ENCODE results near the gene SNRPB. TPM values are rescaled to one million over a fixed set of nuclear protein-coding genes. Genes with fewer than 3 reads are reported as not detected.

Gene SNRPB
- total RNA-seq, 1 experiment from 2014 or later = 462 TPM

DNA sequence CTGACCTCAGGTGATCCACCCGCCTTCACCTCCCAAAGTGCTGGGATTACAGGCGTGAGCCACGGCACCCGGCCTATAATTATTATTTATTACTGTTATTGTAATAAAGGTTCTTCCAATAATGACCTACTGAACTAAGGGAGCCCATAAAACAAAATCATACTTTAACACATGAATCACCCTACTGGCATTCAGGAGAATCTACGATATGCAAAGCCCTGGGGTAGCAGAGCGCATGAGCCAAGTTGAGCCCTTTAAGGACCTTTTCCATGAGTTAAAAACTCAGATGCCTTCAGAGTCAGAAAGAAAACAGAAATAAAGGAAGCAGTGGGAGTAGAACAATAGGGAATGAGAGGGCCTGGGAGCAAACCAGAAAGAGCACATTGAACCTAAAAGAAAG lies 41.5 kb downstream of the SNRPB start:
- DNase-seq (ENCODE audit: low read depth) = no peak

DNA sequence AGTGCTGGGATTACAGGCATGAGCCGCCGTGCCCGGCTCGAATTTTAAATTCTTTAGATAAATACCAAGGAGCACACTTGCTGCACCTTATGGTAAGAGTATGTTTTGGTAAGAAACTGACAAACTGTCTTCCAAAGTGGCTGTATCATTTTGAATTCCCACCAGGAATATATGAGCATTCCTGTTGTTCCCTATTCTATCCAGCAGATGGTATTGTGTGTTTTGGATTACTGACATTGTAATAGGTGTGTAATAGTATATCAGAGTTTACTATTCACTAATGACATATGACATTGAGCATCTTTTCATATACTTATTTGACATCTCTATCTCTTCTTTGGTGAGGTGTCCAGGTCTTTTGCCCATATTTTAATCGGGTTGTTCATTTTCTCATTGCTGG lies 49.3 kb downstream of the SNRPB start:
- DNase-seq (ENCODE audit: low read depth) = peak; percentile 5

DNA sequence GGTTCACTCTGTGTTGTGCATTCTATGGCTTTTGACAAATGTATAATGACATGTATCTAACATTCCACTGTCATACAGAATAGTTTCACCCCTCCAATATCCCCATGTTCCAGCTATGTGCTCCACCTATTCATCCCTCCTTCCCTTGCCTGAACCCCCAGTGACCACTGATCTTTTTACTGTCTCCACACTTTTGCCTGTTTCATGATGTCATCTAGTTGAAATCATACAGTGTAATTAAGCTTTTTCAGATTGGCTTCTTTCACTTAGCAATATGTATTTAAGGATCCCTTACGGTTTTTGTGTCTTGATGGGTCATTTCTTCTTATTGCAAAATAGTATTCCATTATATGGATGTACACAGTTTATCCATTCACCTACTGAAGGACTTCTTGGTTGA lies 50.1 kb downstream of the SNRPB start:
- DNase-seq (ENCODE audit: low read depth) = no peak

DNA sequence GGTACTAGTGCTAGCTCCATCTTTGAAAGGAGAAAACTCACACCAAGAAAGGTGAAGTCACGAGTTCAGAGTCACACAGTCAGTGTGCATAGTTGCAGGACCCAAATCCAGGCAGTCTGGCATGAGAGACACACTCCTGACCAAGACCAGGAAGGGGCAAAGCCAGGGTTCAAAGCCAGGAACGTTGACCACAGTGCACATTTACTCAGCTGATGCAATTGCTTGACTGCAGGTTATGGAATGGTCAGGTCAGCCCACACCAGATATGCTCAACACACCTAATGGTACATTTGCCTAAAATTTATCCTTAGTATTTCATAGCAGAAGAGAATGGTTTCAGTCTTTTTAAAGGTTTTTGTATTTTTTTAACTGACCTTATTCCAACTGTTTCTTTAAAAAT lies 52.2 kb downstream of the SNRPB start:
- no peak for DNase-seq (ENCODE audit: low read depth)

DNA sequence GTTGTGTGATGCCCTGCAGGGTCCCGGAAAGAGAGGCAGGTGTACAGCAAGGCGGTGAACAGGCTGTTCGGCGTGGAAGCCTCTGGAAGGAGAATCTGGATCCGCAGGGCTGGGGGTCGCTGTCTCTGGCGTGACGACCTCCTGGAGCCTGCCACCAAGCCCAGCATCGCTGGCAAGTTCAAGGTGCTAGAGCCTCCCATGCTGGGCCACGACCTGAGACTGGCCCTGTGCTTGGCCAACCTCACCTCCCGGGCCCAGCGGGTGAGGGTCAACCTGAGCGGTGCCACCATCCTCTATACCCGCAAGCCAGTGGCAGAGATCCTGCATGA lies 53.4 kb downstream of the SNRPB start:
- DNase-seq (ENCODE audit: low read depth) = no peak

DNA sequence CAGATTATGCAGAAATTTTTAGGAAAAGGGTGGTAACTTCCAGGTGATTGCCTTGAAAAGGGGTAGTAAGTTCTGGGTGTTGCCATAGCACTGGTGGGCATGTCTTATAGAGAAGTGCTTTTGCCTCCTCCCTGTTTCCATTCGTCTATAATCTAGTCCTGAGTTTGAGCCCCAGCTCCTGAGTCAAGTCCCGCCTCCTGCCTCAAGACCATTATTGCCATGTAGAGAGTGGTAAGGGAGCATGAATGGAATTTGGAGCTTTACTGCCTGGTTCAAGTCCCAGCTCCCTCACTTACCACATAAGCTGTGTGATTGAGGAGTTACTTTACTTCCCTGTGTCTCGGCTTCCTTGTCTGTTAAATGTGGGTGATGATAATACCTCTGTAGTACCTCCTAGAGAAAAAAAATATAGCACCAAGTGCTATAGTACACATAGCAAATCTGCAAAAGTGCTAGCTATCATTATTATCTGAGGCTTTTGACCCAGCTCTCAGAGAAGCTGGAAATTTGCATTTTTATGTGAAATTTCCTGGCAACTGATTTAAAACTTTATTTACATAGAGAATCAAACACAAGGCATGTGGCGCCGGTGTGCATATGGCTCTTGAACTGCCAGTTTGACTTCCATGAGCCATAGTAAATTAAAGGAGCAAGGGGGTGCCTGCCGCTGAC lies 53.9 kb downstream of the SNRPB start:
- DNase-seq (ENCODE audit: low read depth) = no peak

Other genes with a start within 250 kb of the SNRPB start
- gene TGM3, start 174.8 kb downstream of the SNRPB start, total RNA-seq (2014; rRNA removed) = not detected in 2 replicates
- gene TGM6, start 89.9 kb downstream of the SNRPB start, total RNA-seq (2014; rRNA removed) = not detected in 2 replicates
- gene ZNF343, start 38.1 kb upstream of the SNRPB start, total RNA-seq (2014; rRNA removed) = 10.3 and 10.6 TPM in 2 replicates
- gene TMC2, start 65.8 kb upstream of the SNRPB start, total RNA-seq (2014; rRNA removed) = not detected in 2 replicates
- gene NOP56, start 181.8 kb upstream of the SNRPB start, total RNA-seq (2014; rRNA removed) = 185 and 204 TPM in 2 replicates
- gene IDH3B, start 193.4 kb upstream of the SNRPB start, total RNA-seq (2014; rRNA removed) = 129 and 130 TPM in 2 replicates
- gene EBF4, start 222.0 kb upstream of the SNRPB start, total RNA-seq (2014; rRNA removed) = 0.06 and 0.19 TPM in 2 replicates